Neural cell (in vitro differentiated cells): ENCODE data around the gene MED13L. TPM values are rescaled to one million over a fixed set of nuclear protein-coding genes. Genes with fewer than 3 reads are reported as not detected.

Source experiments
- H2AFZ ChIP-seq: fragments of 200-600, 300-800 bp; sonication (generic), shearing (Covaris generic); 2 replicates; pipeline ENCODE4 v1.6.0; 2014; ENCODE audit warnings: low read depth, mild to moderate bottlenecking, antibody characterized with exemption, low read length, moderate library complexity
- H3F3A ChIP-seq: fragments of 200-600 bp; shearing (Covaris generic); 2 replicates; pipeline ENCODE4 v1.6.1; 2016; ENCODE audit warnings: mild to moderate bottlenecking, moderate library complexity, mixed read lengths, antibody characterized with exemption, low read length; ENCODE audit not compliant: insufficient read depth, poor library complexity, severe bottlenecking
- H3K27ac ChIP-seq: fragments of 200-600, 300-800 bp; sonication (generic), shearing (Covaris generic); 2 replicates; pipeline ENCODE4 v1.5.1; 2014; ENCODE audit warnings: mild to moderate bottlenecking, low read length, moderate library complexity
- H3K27me3 ChIP-seq: fragments of 300-800, 200-600 bp; sonication (generic), shearing (Covaris generic); 2 replicates; pipeline ENCODE4 v1.6.0; 2014; ENCODE audit warnings: mild to moderate bottlenecking, low read depth, low read length, moderate library complexity; ENCODE audit not compliant: insufficient read depth
- H3K36me3 ChIP-seq: fragments of 300-800, 200-600 bp; sonication (generic), shearing (Covaris generic); 2 replicates; pipeline ENCODE4 v1.5.1; 2014; ENCODE audit warnings: mild to moderate bottlenecking, antibody characterized with exemption, low read length, moderate library complexity; ENCODE audit not compliant: insufficient read depth
- H3K4me2 ChIP-seq: fragments of 300-800, 200-600 bp; sonication (generic), shearing (Covaris generic); 2 replicates; pipeline ENCODE4 v1.6.0; 2014; ENCODE audit warnings: mild to moderate bottlenecking, low read length
- H3K4me3 ChIP-seq: fragments of 300-800, 200-600 bp; sonication (generic), shearing (Covaris generic); 2 replicates; pipeline ENCODE4 v1.5.1; 2014; ENCODE audit warnings: mild to moderate bottlenecking, low read length, moderate library complexity
- H3K79me2 ChIP-seq: fragments of 200-600 bp; shearing (Covaris generic); replicated peaks from 2 replicates; pipeline ENCODE4 v1.6.0; 2014; ENCODE audit warnings: mild to moderate bottlenecking, low read length, moderate library complexity; ENCODE audit not compliant: insufficient read depth
- H3K9ac ChIP-seq: fragments of 300-800, 200-600 bp; sonication (generic), shearing (Covaris generic); 2 replicates; pipeline ENCODE4 v1.6.1; 2016; ENCODE audit warnings: mild to moderate bottlenecking, low read length, mixed read lengths
- H3K9me2 ChIP-seq: fragments of 200-600 bp; shearing (Covaris generic); 2 replicates; pipeline ENCODE4 v1.6.1; 2016; ENCODE audit warnings: mild to moderate bottlenecking, low read length, mixed read lengths; ENCODE audit not compliant: insufficient read depth
- H3K9me3 ChIP-seq: fragments of 200-600, 300-800 bp; sonication (generic), shearing (Covaris generic); 2 replicates; pipeline ENCODE4 v1.6.1; 2016; ENCODE audit warnings: mild to moderate bottlenecking, mixed run types, low read length, moderate library complexity, mixed read lengths
- H4K20me1 ChIP-seq: fragments of 200-600 bp; shearing (Covaris generic); 2 replicates; pipeline ENCODE4 v1.6.1; 2016; ENCODE audit warnings: mild to moderate bottlenecking, mixed run types; ENCODE audit not compliant: insufficient read depth
- EP300 ChIP-seq: fragments of 450-650 bp; conservative IDR thresholded peaks from 2 replicates; pipeline ENCODE4 v1.6.1; 2014; ENCODE audit warnings: antibody characterized with exemption, mild to moderate bottlenecking, moderate library complexity; ENCODE audit not compliant: poor library complexity, severe bottlenecking
- EZH2 ChIP-seq: fragments of 200-600, 300-800 bp; shearing (Covaris generic), sonication (generic); IDR thresholded peaks from 2 replicates; pipeline ENCODE4 v1.6.1; 2014; ENCODE audit warnings: antibody characterized with exemption, low read length, borderline replicate concordance, mild to moderate bottlenecking; ENCODE audit not compliant: insufficient read depth, poor library complexity, severe bottlenecking
- MXI1 ChIP-seq: fragments of 450-650 bp; conservative IDR thresholded peaks from 2 replicates; pipeline ENCODE4 v1.6.1; 2014; ENCODE audit warnings: antibody characterized with exemption, mild to moderate bottlenecking; ENCODE audit not compliant: poor library complexity, severe bottlenecking
- POLR2AphosphoS5 ChIP-seq: IDR thresholded peaks from 2 replicates; pipeline ENCODE4 v1.6.1; 2012
- RAD21 ChIP-seq: fragments of 450-650 bp; conservative IDR thresholded peaks from 2 replicates; pipeline ENCODE4 v1.6.1; 2014; ENCODE audit warnings: antibody characterized with exemption, mild to moderate bottlenecking, moderate library complexity
- REST ChIP-seq: IDR thresholded peaks from 2 replicates; pipeline ENCODE4 v1.6.1; 2012; ENCODE audit warnings: borderline replicate concordance
- SMC3 ChIP-seq: fragments of 450-650 bp; conservative IDR thresholded peaks from 2 replicates; pipeline ENCODE4 v1.6.1; 2014; ENCODE audit warnings: antibody characterized with exemption, mild to moderate bottlenecking, moderate library complexity; ENCODE audit not compliant: poor library complexity
- TAF1 ChIP-seq: IDR thresholded peaks from 2 replicates; pipeline ENCODE4 v1.6.1; 2012; ENCODE audit warnings: low read depth
- polyA plus RNA-seq: library from polyadenylated mRNA; depleted of rRNA; stranded (reverse); fragments of >200 nt; gene quantifications from 2 replicates; pipeline ENCODE4 v1.2.3, GENCODE V29; 2014
- TF ChIP-seq, protein P1 (sequence below): fragments of 450-650 bp; IDR thresholded peaks from 2 replicates; pipeline ENCODE4 v1.5.1; 2014; ENCODE audit warnings: antibody characterized with exemption, mild to moderate bottlenecking, moderate library complexity; ENCODE audit not compliant: poor library complexity, severe bottlenecking

The MED13L gene
- polyA plus RNA-seq, 1 donor from 2014 or later = 38.9 TPM

DNA sequence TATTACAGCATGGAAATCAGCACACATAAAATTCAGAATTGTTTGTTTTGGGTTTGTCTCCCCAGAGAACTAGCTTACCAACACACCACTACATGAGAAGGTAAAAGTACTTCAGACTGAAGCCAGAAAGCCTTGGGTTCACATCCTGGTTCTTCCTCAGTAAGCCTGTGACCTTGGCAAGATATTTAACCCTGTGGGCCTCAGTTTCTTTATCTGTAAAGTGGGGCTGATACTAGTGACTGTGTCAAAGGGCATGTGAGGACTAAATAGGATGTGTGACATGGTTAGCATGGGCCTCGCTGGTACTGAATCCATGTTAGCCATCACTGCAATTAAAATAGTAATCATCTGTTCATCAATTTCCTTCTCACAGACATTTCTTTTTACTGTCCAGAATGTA, 366.1 kb downstream of the MED13L start:
- TF ChIP-seq, protein P1, sequence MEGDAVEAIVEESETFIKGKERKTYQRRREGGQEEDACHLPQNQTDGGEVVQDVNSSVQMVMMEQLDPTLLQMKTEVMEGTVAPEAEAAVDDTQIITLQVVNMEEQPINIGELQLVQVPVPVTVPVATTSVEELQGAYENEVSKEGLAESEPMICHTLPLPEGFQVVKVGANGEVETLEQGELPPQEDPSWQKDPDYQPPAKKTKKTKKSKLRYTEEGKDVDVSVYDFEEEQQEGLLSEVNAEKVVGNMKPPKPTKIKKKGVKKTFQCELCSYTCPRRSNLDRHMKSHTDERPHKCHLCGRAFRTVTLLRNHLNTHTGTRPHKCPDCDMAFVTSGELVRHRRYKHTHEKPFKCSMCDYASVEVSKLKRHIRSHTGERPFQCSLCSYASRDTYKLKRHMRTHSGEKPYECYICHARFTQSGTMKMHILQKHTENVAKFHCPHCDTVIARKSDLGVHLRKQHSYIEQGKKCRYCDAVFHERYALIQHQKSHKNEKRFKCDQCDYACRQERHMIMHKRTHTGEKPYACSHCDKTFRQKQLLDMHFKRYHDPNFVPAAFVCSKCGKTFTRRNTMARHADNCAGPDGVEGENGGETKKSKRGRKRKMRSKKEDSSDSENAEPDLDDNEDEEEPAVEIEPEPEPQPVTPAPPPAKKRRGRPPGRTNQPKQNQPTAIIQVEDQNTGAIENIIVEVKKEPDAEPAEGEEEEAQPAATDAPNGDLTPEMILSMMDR = no peak
- TF ChIP-seq SMC3 = no peak
- TF ChIP-seq TAF1 = no peak
- TF ChIP-seq POLR2AphosphoS5 = no peak
- no peak for TF ChIP-seq EP300
- no peak for TF ChIP-seq REST
- no peak for TF ChIP-seq EZH2
- no peak for TF ChIP-seq MXI1
- no peak for TF ChIP-seq RAD21
- Histone ChIP-seq H3K4me2 (no peak overlapping the region), H3F3A (no peaks in the 10 kb centered on the region), H3K4me3 (no peak overlapping the region), H3K9me2 (no peaks in the 10 kb centered on the region), H3K9ac (no peak overlapping the region), H3K27ac (no peak overlapping the region), H4K20me1 (no peaks in the 10 kb centered on the region), H3K36me3 (no peaks in the 10 kb centered on the region), H3K27me3 (peaks cover 17% of the 10 kb centered on the region), H2AFZ (no peak overlapping the region), H3K9me3 (no peaks in the 10 kb centered on the region), H3K79me2 (no peaks in the 10 kb centered on the region)

DNA sequence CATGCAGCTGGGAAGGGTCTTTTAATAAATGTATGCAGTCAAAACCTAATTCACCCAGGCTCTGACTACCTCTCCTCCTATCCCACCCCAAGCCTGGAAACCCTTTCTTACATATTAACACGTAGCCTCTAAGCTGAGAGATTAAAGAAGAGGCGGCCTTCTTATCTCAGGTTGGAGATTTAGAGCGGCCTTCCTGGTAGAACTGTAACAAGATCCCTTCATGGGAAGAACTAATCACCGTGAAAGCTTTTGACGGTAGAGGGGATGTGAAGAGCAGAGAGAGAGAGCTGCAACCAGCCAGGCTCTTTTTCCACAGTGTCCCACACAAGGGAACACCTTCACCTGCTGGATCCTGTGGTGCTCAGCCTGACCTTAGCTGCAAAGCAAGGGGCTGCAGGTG, 367.4 kb downstream of the MED13L start:
- TF ChIP-seq MXI1 (no peak), SMC3 (no peak), EZH2 (no peak), POLR2AphosphoS5 (no peak), TAF1 (no peak), EP300 (no peak), REST (no peak), RAD21 (no peak)
- TF ChIP-seq, protein P1 = no peak
- no peak overlapping the region for H3K9ac ChIP-seq
- no peak overlapping the region for H2AFZ ChIP-seq
- H4K20me1 ChIP-seq = no peaks in the 10 kb centered on the region
- no peaks in the 10 kb centered on the region for H3K9me3 ChIP-seq
- no peak overlapping the region for H3K4me2 ChIP-seq
- no peaks in the 10 kb centered on the region for H3F3A ChIP-seq
- H3K36me3 ChIP-seq = no peaks in the 10 kb centered on the region
- no peaks in the 10 kb centered on the region for H3K9me2 ChIP-seq
- no peaks in the 10 kb centered on the region for H3K79me2 ChIP-seq
- no peak overlapping the region for H3K27ac ChIP-seq
- no peak overlapping the region for H3K4me3 ChIP-seq
- peaks cover 4% of the 10 kb centered on the region for H3K27me3 ChIP-seq
